OCI-LY7 (cell line): ENCODE results near the gene CRYGC.

ENCODE experiments used
- EZH2phosphoT487 ChIP-seq: fragments of 200-600 bp; sonication (generic); IDR thresholded peaks from 2 replicates; pipeline ENCODE4 v1.6.1; 2018; ENCODE audit warnings: low read depth, borderline replicate concordance, mild to moderate bottlenecking, mixed run types, antibody characterized with exemption, low read length, moderate library complexity, mixed read lengths
- TF ChIP-seq, protein P1 (sequence below): fragments of 200-600 bp; sonication (generic); conservative IDR thresholded peaks from 2 replicates; pipeline ENCODE4 v1.5.1; 2014; ENCODE audit warnings: mild to moderate bottlenecking, antibody characterized with exemption, low read length, moderate library complexity, mixed read lengths

DNA sequence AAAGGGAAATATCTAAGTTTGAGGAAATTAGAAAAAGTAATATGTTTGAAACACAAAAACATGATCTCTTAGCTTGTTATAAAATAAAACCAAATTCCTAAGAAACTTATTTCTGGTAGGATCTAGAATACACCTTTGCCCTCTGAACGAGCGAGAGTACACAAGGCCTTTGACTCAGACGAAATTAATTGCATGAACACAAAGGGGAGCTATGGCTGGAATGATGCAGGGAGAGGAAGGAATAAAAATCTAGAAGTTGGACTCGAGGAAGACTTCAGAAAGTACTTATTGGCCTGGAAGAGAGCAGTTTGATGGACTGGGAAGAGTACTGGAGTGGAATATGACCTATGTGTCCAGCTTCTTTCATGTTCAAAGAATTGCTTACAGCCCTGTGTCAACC is 4.4 kb downstream of the CRYGC start:
- TF ChIP-seq, protein P1, sequence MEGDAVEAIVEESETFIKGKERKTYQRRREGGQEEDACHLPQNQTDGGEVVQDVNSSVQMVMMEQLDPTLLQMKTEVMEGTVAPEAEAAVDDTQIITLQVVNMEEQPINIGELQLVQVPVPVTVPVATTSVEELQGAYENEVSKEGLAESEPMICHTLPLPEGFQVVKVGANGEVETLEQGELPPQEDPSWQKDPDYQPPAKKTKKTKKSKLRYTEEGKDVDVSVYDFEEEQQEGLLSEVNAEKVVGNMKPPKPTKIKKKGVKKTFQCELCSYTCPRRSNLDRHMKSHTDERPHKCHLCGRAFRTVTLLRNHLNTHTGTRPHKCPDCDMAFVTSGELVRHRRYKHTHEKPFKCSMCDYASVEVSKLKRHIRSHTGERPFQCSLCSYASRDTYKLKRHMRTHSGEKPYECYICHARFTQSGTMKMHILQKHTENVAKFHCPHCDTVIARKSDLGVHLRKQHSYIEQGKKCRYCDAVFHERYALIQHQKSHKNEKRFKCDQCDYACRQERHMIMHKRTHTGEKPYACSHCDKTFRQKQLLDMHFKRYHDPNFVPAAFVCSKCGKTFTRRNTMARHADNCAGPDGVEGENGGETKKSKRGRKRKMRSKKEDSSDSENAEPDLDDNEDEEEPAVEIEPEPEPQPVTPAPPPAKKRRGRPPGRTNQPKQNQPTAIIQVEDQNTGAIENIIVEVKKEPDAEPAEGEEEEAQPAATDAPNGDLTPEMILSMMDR, result no peak
- no peak for TF ChIP-seq EZH2phosphoT487
